ENCODE results near the gene PIP5KL1. TPM values are rescaled to one million over a fixed set of nuclear protein-coding genes. Genes with fewer than 3 reads are reported as not detected.
A peak's percentile ranks its signal among the peaks of the same experiment; 100 is the strongest.

The PIP5KL1 gene
- total RNA-seq, 1 donor from 2014 or later, result 6.1 TPM

DNA sequence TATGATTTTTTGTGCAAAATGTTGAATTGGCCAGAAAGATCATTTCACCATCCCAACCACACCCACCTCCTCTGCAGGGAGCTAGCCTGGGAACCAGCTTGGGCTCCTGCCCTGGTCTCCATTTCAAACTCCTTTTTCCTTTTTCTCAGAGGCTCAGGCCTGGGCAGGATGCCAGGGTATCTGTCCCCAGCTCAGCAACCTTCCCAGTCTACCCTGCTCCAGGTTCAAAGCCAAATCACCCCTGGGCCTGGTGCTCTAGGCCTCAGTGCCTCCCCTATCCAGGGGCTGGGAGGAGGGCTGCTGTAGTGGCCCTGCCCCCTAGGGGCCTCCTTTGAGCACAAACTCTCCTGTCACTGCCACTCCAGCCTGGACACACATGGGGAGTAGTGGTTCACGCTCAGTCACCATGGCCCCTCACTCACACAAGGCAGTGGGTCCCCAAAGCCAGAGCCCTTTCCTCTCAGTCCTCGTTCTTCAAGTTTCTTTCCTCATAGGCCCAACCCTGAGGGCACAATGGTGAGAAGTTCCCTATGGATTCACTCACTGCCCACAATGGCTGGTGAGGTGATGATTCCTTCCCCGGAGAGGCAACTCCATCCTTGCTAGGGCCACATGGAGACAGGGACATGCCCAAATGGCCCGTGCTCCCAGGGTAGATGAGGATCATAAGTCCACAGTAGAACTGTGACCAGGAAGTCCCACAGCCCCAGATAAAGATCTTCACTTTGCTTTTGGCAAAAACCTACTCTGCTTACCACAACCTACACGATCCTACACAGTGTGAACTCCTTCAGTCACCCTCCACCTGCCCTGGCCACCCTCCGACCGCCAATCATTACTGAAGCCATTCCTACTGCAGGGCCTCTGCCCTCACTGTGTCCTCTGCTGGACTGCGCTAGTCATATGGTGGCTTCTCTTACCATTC is 12.1 kb downstream of the PIP5KL1 start:
- no peak for DNase-seq (ENCODE audit: low spot score in 2 of 2)
- no peak for FAIRE-seq

DNA sequence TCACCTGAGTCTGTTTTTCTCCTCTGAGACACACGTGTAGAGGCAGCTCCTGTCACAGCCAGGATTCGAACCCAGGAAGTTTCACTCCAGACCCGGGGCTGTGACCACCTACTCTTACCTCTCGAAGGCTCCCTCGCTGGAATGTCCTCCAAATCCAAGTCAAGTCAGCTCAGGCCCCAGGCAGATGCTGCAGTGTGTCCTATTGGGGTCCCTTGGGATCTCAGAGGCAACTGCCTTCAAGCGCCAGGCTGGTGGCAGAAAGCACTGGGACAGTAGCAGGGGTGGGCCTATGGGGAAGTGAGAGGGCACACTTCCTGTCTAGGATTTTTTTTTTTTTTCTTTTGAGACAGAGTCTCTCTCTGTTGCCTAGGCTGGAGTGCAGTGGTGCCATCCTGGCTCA is 13.0 kb downstream of the PIP5KL1 start:
- DNase-seq (ENCODE audit: low spot score in 2 of 2), result no peak
- FAIRE-seq, result no peak

DNA sequence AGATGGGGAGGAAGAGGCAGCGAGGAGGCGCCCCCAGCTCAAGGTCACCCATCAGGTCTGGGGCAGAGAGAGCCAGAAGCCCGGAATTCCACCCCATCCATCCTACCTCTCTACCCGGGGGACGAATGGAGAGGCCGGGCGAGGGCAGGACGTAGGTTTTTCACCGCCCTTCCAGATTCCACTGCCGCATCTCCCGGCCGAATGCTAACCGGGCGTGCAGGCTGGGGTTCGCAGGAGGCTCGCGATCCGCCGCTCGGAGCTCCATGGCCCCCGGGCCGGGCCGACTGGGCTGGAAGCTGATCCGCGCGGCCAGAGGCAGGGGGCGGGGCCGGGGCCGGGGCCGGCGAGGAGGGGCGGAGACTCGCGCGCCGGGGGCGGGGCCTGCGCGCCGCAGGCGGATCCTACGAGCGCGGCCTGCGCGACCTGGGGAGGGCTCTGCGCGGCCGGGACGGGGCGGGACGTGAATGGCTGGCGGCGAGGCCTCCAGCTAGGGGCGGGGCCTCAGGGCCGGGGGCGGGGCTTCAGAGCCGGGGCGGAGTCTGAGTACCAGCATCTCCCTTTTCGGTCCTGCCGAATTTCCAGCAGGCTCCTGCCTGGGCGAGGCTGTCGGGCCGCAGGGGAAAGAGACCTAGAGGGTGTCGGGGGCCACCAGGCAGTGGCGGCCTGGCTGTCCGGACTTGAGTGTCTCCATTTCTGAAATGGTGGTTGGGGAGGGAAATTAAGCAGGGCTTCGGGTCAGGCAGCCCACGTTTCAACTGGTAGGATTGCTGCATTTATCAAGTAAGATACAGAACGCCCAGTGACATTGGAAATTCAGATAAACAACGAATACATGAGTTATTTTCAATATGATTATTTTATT is 13.6 kb downstream of the PIP5KL1 start, which contains the start of gene ST6GALNAC4:
TSS of gene ST6GALNAC4 (minus strand) at position 322 of the 862 bp plus-strand sequence. CDS start 622 bp downstream, outside the sequence.
- DNase-seq (ENCODE audit: low spot score in 2 of 2) (peak; percentile 97 to 99), FAIRE-seq (no peak)

- DNase-seq (ENCODE audit: low spot score in 2 of 2) (no peak), FAIRE-seq (no peak)
Observed at GRCh38 chr9:127915801-127916719, 14.5 kb downstream of the PIP5KL1 start.

GRCh38 chr9:127915325-127915752 is 15.2 kb downstream of the PIP5KL1 start:
- no peak for FAIRE-seq

DNA sequence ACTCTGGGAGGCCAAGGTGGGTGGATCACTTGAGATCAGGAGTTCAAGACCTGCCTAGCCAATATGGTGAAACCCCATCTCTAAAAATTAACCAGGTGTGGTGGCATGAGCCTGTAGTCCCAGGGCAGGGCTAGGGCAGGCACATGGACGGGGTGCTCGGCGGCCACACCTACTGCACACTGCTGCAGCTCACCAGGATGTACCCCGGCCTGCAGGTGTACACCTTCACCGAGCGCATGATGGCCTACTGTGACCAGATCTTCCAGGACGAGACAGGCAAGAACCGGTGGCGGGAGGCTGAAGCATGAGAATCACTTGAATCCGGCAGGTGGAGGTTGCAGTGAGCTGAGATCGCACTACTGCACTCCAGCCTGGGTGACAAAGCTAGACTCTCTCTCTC is 16.9 kb downstream of the PIP5KL1 start:
- DNase-seq (ENCODE audit: low spot score in 2 of 2) (no peak), FAIRE-seq (no peak)

More at GRCh38 chr9:127915325-127915752, 15.2 kb downstream of the PIP5KL1 start:
- DNase-seq (ENCODE audit: low spot score in 2 of 2), result no peak

DNA sequence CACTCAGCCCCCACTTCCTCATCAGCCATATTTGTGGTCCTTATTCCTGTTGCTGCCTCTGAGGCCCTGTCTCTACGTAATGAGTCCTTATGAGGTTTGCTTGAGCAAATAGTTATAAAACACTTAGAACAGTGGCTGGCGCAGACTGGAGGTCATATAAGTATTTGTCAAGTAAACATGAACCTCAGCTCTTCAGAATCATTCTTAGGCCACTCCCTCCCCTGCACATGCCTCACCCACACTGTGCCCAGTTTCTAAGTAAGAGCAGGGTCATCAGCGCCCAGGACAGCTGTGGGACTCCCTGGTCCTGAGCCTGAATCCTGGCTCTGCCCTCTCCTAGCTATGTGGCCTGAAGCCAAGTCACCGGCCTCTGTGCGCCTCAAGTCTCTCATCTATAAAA is 17.7 kb downstream of the PIP5KL1 start:
- no peak for DNase-seq (ENCODE audit: low spot score in 2 of 2)
- no peak for FAIRE-seq

- FAIRE-seq, result no peak
- no peak for DNase-seq (ENCODE audit: low spot score in 2 of 2)
Observed at GRCh38 chr9:127912296-127912695, 18.3 kb downstream of the PIP5KL1 start.

GRCh38 chr9:127910613-127911205 is 19.9 kb downstream of the PIP5KL1 start:
- FAIRE-seq, result no peak

DNA sequence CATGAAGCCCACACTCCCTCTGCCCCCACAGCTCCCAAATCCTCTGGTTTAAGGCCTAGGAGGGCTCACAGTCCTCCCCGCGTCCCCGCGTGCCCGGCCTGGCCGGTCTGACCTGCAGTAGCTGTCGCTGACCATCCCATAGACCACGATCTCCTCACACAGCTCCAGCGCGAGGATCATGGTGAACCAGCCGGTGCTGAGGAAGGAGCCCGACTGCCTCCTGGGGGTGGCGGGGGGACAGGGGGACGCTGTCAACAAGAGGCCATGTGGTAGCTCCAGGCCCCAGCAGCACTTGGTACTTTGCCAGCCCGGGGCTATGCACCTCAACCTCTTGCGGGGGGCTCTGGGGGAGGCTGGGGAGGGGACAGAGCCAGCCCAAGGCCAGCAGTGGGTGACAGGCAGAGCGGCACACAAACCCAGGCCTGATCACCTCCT is 20.7 kb downstream of the PIP5KL1 start:
- FAIRE-seq (no peak), DNase-seq (ENCODE audit: low spot score in 2 of 2) (no peak)

More at GRCh38 chr9:127910613-127911205, 19.9 kb downstream of the PIP5KL1 start:
- no peak for DNase-seq (ENCODE audit: low spot score in 2 of 2)

DNA sequence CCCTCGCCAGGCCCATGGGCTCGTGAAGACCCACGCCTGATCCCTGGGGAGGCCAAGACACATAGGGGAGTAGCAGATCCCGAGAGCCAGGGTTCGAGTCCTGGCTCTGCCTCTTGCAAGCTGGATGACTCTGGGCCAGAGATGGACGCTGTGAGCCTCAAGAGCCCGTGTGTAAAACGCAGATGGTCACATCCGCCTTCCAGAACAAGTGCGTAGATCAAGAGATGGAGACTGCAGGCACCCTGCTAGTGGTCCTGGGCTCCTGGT is 22.0 kb downstream of the PIP5KL1 start:
- no peak for FAIRE-seq
- DNase-seq (ENCODE audit: low spot score in 2 of 2), result no peak

DNA sequence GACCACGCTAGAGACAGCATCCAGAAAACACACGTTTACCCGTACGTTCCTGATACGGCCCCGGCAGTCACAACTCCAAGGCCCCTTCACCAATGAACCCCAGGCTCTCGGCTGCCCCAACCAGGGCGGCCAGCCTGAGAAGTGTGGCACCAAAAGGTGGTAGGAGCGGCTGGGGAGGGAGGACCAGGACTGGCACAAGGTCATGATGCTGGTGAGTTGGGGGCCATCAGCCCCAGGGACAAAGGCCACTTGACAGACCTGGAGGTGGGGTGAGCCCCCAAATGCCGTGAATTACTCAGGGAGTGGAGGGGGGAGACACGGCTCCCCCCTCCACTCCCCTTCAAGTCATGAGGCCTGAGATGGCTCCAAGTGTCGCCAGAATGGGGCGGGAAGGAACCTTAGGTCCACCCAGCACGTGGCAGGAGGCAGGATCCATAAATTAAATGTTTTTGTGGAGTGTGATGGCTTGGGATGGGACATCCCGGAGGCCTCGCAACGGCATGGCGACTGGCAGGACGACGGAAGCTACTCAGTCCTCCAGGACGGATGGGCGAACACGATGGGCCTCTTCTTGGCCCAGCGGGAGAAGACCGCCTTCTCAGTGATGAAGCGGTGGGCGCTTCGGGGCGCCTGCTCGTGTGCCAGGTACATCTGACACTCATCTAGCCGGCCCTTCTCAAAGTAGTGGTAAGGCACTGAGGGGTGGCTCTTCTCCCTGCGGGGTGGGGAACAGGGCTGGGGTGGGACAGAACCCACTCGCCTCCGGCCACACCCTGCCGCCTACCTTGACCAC is 22.5 kb downstream of the PIP5KL1 start:
- DNase-seq (ENCODE audit: low spot score in 2 of 2), result no peak
- no peak for FAIRE-seq

DNA sequence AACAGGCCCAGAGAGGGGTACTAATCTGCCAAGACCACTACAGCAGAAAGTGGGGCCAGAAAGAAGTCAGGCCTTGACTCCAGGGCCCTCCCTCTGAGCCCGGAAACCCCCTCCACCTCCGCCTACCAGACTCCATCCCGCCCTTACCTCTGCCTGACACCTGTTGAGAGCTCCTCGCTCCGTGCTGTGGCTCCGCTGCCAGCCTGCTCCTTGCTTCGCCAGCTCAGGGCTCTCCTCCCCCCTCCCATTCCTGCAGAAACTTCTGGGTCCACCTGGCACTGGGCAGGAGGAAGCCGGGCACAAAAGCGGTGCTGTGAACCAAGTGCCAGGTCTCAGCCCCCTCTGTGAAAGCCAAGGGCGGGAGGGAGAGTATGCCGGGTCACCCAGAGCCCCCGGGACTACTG is 24.8 kb downstream of the PIP5KL1 start:
- FAIRE-seq (no peak), DNase-seq (ENCODE audit: low spot score in 2 of 2) (no peak)

DNA sequence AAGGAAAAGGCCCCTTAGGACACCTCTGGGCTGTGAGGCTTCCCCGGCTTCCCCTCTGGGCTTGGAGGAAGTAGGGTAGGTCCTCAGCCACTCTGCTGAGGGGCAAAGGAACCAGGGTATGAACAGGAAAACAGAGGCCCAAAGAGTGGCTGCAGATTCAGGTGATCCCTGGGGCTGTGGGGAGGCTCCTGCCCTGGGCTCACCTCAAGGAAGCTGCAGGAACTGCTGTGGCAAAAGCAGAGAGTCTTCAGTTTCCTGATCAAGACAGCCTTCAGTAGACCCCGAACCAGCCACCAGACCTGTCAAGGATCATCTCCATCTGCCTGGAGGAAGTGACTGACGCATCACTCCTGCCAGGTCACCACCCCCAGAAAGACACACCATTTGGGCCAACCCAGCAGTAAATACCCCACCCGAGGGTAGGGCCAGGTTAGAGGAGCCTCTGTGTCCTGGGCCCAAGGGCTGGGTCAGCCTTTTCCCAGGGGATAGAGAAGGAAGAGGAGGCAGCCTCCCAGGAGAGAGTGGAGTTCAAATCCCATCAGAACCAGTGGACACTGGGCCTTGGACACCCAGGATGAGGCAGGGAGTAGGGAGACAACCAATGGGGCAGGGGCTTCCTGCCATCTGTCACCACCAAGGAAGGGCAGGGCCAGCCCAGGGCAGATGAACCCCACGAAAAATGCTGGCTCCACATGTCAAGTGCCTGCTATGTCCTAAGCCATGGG is 25.4 kb downstream of the PIP5KL1 start:
- DNase-seq (ENCODE audit: low spot score in 2 of 2), result no peak
- no peak for FAIRE-seq

DNA sequence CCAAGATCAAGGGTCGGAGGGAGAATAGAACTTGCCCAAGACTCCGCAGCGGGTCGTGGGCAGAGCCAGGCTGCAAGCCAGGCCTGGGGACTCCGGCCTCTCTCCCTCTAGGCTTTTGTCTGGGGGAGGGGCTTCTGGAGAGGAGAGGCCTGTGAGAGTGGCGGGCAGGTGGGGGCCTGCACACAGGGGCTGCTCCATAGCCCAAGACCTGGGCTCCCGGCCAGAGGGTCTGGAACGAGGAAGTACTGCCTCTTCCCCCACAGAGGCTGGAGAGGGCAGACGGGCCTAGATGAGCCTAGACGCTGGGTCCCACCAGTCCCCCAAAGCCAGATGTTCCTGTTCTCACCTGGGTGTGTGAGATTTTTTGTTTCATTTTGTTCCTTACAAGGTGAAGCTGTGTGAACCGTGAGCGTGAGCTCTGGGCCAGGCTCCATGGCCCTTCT is 26.0 kb downstream of the PIP5KL1 start:
- FAIRE-seq (no peak), DNase-seq (ENCODE audit: low spot score in 2 of 2) (no peak)

GRCh38 chr9:127903557-127904475 is 26.8 kb downstream of the PIP5KL1 start:
- FAIRE-seq (no peak), DNase-seq (ENCODE audit: low spot score in 2 of 2) (no peak)

All from frontal cortex (tissue), 4 donors.